ENCODE results near the gene NR6A1. TPM values are rescaled to one million over a fixed set of nuclear protein-coding genes. Genes with fewer than 3 reads are reported as not detected.

NR6A1 gene
- total and polyA plus RNA-seq, 2 of the 8 experiments (the other 6 are each of a cell fraction or from before 2014, with no cell fraction given) = 93.2 to 237 TPM

DNA sequence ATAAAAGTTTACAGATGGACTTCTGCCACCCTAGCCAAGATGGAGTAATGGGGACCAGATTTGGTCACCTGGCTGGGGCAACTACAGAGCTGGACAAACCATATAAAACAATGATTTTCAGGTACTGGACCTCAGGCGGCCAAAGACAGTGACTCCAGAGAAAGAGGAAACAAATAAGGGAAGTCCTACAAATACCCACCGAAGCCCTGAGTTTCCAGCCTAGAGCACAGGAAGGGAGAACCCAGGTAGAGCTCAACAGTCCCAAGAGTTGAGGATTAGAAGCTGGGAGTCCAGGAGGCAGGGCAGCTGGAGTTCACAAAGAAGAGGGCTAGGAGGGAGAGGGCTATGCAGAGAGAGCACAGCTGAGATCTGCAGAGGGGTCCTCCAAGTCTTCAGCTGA lies 157.3 kb downstream of the NR6A1 start:
- CTCF ChIA-PET (ENCODE audit: partially characterized antibody) = interaction anchor here (0.6 to 9.3 kb wide), 14 partner anchors 8 to 242 kb away, joined by 3 to 88 read pairs (median 5); partner anchors contain the start of gene WDR38
- no peak overlapping the region for H3K4me2 ChIP-seq (ENCODE audit: insufficient read depth in 1 of 2, low read depth in 2 of 2, low read length in 2 of 2)
- TF ChIP-seq CEBPB (IDR thresholded peaks at IDR 0.05; ENCODE audit: low read depth, low read length) (no peak), BRCA1 (IDR thresholded peaks at IDR 0.05; ENCODE audit: low read depth, low read length) (no peak), SUZ12 (IDR thresholded peaks at IDR 0.05; ENCODE audit: low read length) (no peak), HDAC2 (IDR thresholded peaks at IDR 0.05; ENCODE audit: borderline replicate concordance in 1 of 2, low read depth in 2 of 2, low read length in 2 of 2) (no peak), TAF1 (IDR thresholded peaks at IDR 0.05; ENCODE audit: low read depth, low read length) (no peak), BCL11A (IDR thresholded peaks at IDR 0.05; ENCODE audit: low read depth in 2 of 2, low read length in 2 of 2) (no peak), POLR2A (IDR thresholded peaks at IDR 0.05; ENCODE audit: control extremely low read depth in 1 of 2, low read depth in 2 of 2, low read length in 2 of 2) (no peak), CBX8 (IDR thresholded peaks at IDR 0.05; ENCODE audit: borderline replicate concordance, low read depth, low read length) (no peak), SIRT6 (IDR thresholded peaks at IDR 0.05; ENCODE audit: low read length) (no peak), BACH1 (IDR thresholded peaks at IDR 0.05; ENCODE audit: low read length) (no peak), KDM4A (IDR thresholded peaks at IDR 0.05; ENCODE audit: low read depth, low read length, severe bottlenecking) (no peak), CREB1 (IDR thresholded peaks at IDR 0.05) (no peak), JUN (IDR thresholded peaks at IDR 0.05; ENCODE audit: low read depth, low read length) (no peak), EP300 (IDR thresholded peaks at IDR 0.05; ENCODE audit: borderline replicate concordance in 1 of 2, low read depth in 2 of 2, low read length in 2 of 2) (no peak), YY1 (IDR thresholded peaks at IDR 0.05; ENCODE audit: low read depth, low read length) (no peak), POU5F1 (IDR thresholded peaks at IDR 0.05; ENCODE audit: low read depth, low read length) (no peak)

More for the DNA sequence above, 157.3 kb downstream of the NR6A1 start:
- Histone ChIP-seq H4K8ac (ENCODE audit: extremely low read depth, insufficient read depth, low read length) (no peak overlapping the region), H3K36me3 (ENCODE audit: control insufficient read depth in 2 of 4, insufficient read depth in 4 of 4, low read length in 3 of 4) (no peaks in the 10 kb centered on the region), H3K4ac (replicated peaks; ENCODE audit: insufficient read length, low read depth, low read length) (no peak overlapping the region), H3K9ac (replicated peaks in 1 of 4; ENCODE audit: extremely low read depth in 1 of 4, low read depth in 3 of 4, low read length in 3 of 4) (no peak overlapping the region), H2BK12ac (ENCODE audit: low read depth, low read length) (no peak overlapping the region), H4K5ac (ENCODE audit: insufficient read length, low read depth, low read length) (no peak overlapping the region), H3K9me3 (ENCODE audit: insufficient read depth in 2 of 2, low read depth in 1 of 2, low read length in 1 of 2) (no peaks in the 10 kb centered on the region), H3K27ac (ENCODE audit: low read depth, low read length) (no peak overlapping the region), H3K4me1 (replicated peaks in 1 of 4; ENCODE audit: control insufficient read depth in 3 of 4, insufficient read depth in 4 of 4, low read length in 3 of 4) (peaks cover 5 to 21% (median 8%) of the 10 kb centered on the region in 4 experiments; a peak in 4 of 7 replicates), H3K14ac (ENCODE audit: insufficient read length) (no peak overlapping the region), H2BK20ac (ENCODE audit: low read length) (0 out of 2 replicates have a peak overlapping the region, but pooled peaks have one; percentile 41), H3K56ac (replicated peaks; ENCODE audit: insufficient read length, low read depth, low read length) (no peak overlapping the region), H3K79me2 (ENCODE audit: control insufficient read depth in 1 of 2, insufficient read depth in 2 of 2, low read length in 2 of 2) (peaks cover 4 to 61% of the 10 kb centered on the region in 2 experiments; a peak in 2 of 4 replicates), H3K23ac (ENCODE audit: insufficient read length) (no peak overlapping the region), H4K91ac (replicated peaks; ENCODE audit: insufficient read length, low read length) (no peak overlapping the region), H2BK120ac (replicated peaks; ENCODE audit: low read depth, low read length) (no peak overlapping the region), H3K23me2 (ENCODE audit: low read depth, low read length) (no peaks in the 10 kb centered on the region), H2AFZ (ENCODE audit: low read length) (no peak overlapping the region), H2AK5ac (ENCODE audit: low read depth, low read length) (no peak overlapping the region), H3K27me3 (replicated peaks in 1 of 4; ENCODE audit: control insufficient read depth in 3 of 4, extremely low read depth in 1 of 4, insufficient read depth in 3 of 4, low read length in 3 of 4) (no peaks in the 10 kb centered on the region), H2BK5ac (ENCODE audit: low read depth, low read length) (no peak overlapping the region; the same call in 1 of the 2 replicates), H3K4me3 (ENCODE audit: extremely low read depth in 1 of 4, insufficient read depth in 2 of 4, low read depth in 3 of 4, low read length in 4 of 4) (no peak overlapping the region), H3K18ac (ENCODE audit: extremely low read depth, low read length) (no peak overlapping the region), H2BK15ac (ENCODE audit: low read length) (no peak overlapping the region), H3K79me1 (ENCODE audit: low read depth, low read length) (no peaks in the 10 kb centered on the region), H4K20me1 (replicated peaks in 1 of 2; ENCODE audit: control insufficient read depth in 1 of 2, insufficient read depth in 2 of 2, low read length in 2 of 2) (no peaks in the 10 kb centered on the region)
- DNase-seq (ENCODE audit: low read depth in 1 of 2, low spot score in 2 of 2) = no peak
- 95% methylated on average over 2 of the region's 2 CpGs; no CpG with 5 or more reads in 1 of the 2 experiments for WGBS, 2 experiments (ENCODE audit: extremely low coverage in 1 of 2, insufficient coverage in 1 of 2, insufficient read length in 1 of 2, insufficient replicate concordance in 2 of 2, low coverage in 1 of 2, low lambda C conversion rate in 2 of 2, missing lambda C conversion rate in 1 of 2)
- no peak for FAIRE-seq
- POLR2A ChIA-PET (ENCODE audit: partially characterized antibody) = interaction anchor here (0.5 to 0.7 kb wide), 2 partner anchors 66 to 71 kb away, joined by 3 read pairs; no protein-coding TSS in a partner anchor

Measured in H1 (cell line).